DOHH2 (cell line): ENCODE measurements around the gene CCHCR1.

Source experiments
- CTCF ChIP-seq: fragments of 200-600 bp; sonication (generic); IDR thresholded peaks from one replicate; pipeline ENCODE4 v1.5.1; 2014; ENCODE audit warnings: antibody characterized with exemption, mild to moderate bottlenecking, low read depth, low read length; ENCODE audit not compliant: poor library complexity, severe bottlenecking
- EZH2phosphoT487 ChIP-seq: fragments of 200-600 bp; sonication (generic); IDR thresholded peaks from 2 replicates; pipeline ENCODE4 v1.6.1; 2017; ENCODE audit warnings: borderline replicate concordance, mild to moderate bottlenecking, antibody characterized with exemption, low read length, moderate library complexity, mixed read lengths

- no peak for TF ChIP-seq CTCF
- no peak for TF ChIP-seq EZH2phosphoT487
Observed at GRCh38 chr6:31168606-31169005, 11.0 kb upstream of the CCHCR1 start.
